GM21737 (cell line): ENCODE data around the gene NHS.
"Not testable (repeated sequence)": the region's sequence is repeated elsewhere in the genome, so short reads cannot be mapped to it uniquely, and the experiment has no call there.

Source experiments
- ATAC-seq: cut with Tn5 transposase; IDR thresholded peaks from one replicate; pipeline ENCODE4 v1.9.1; 2021; ENCODE audit warnings: mild to moderate bottlenecking, moderate library complexity; ENCODE audit not compliant: unreplicated experiment

NHS gene

GRCh38 chrX:17542123-17542522 is 167.1 kb downstream of the NHS start:
- ATAC-seq, result no peak

- ATAC-seq, result no peak
Measured at GRCh38 chrX:17544821-17545220, 169.8 kb downstream of the NHS start.

- ATAC-seq, result no peak
Measured at GRCh38 chrX:17546356-17546755, 171.4 kb downstream of the NHS start.

DNA sequence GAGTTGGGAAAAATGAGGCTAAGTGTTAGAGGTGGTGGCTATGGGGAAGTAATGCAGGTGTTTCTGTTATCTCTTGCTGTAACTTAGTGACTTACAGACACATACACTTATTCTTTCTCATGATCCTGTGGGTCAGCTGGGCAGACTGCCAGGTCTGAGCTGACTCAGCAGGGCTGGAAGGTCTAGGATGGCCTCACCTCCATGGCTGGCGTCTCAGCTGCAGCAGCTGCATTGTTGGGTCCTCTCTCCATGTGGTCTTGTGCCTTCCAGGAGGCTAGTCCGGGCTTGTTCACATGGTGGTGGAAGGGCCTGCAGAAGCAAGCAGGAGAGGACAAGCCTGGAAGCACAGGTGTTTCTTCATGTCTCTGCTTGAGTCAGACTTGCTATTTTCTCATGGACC is 172.7 kb downstream of the NHS start:
- peak; percentile 59 for ATAC-seq

DNA sequence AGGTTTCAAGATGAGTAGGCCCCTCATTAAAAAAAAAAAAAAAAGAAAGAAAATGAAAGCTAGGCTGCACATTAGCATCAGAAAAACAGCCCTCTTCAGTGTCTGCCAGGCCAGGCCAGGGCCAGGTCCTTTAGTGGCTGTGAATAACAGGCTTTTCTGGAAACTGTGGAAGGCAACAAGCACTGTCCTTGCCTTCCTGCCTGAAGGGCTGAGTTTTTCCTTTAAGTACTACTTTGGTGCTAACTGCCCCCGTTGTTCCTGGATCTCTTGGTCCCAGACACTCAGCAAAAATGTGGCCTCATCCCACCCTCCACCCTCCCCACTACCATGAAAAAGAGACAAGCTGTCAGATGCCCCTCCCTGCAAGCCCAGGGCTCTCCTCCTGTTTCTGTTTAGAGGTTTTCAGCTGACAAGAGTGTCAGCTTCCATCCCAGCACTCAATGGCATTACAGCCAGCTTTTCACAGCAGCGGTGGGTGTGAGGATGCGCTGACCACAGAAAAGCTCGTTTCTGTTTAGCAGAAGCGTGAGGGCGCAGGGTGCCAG is 174.2 kb downstream of the NHS start:
- ATAC-seq, result no peak

- no peak for ATAC-seq
Measured at GRCh38 chrX:17550011-17550410, 175.0 kb downstream of the NHS start.

- no peak for ATAC-seq
Measured at GRCh38 chrX:17552044-17552650, 177.1 kb downstream of the NHS start.

- ATAC-seq, result no peak
Measured at GRCh38 chrX:17553469-17553868, 178.5 kb downstream of the NHS start.

DNA sequence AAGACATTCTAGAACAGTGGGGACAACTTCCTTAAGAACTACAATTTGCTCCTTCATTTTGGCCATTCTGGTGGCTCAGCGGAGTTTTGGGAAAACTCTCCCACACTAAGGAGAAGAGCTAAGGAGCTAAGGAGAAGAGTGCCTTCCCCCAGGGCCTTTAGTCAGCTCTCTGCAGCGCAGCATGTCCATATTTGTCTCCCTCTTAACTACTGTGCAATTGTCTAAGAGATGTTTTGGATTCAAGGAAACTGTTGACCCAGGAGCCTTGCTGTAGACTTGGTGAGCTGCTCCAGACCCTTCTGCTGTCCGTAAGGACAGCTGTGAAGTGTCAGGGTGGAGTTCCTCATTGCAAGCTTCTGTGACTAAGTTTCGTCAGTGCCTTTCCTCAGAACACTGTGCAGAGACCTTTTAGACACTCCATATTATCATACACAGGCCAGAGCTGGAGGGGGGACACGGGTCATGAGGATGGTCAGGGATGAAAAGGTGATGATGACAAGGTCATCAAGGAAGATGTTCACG is 179.0 kb downstream of the NHS start:
- no peak for ATAC-seq

GRCh38 chrX:17554914-17555313 is 179.9 kb downstream of the NHS start:
- no peak for ATAC-seq

GRCh38 chrX:17555846-17556245 is 180.8 kb downstream of the NHS start:
- no peak for ATAC-seq

DNA sequence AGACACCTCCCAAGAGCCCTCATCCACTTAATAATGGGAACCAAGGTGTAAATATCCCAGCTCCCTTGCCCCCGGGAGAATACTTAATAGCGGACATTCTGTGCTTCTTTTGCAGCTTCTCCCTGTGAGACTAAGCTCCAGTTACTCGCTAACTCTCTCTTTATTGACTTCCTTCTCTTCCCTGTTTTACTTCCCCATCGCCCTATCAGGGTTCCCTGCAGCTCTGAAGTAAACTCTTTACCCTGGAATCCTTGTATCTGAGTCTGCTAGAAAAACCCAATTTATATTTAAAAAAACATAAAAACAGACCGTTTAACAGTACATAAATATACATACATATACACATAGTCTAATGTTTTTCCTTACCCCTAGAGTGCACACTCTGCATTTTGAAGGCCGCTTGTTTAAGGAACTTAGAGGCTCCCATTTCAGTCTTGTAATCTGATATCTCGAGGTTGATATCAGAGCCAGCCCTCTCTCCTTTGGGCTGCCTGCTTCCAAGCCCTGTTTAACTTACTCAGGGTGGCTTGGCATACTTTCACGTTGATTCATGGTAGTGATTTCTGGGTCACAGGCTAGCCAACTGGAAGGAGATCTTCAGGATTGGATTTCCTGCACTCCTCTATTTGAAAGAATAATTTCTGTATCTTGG is 184.9 kb downstream of the NHS start:
- no peak for ATAC-seq

DNA sequence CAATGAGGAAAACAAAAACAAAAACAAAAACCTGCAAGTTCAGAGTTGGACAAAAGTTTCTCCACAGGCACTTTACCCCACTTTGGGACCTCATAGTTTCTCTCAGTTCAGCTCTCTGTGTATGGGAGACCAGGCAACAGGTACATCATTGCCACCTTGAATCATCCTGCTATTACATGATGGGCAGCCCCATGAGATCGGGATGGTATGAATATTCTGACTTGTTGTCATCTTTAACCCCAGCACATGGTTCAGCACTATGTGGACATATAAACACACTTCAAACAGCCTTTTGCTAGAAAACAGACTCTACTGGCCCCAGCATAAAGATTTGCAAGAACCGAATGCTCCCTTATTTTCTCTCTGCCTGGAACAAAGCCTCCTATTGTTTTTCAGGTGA is 185.4 kb downstream of the NHS start:
- no peak for ATAC-seq

DNA sequence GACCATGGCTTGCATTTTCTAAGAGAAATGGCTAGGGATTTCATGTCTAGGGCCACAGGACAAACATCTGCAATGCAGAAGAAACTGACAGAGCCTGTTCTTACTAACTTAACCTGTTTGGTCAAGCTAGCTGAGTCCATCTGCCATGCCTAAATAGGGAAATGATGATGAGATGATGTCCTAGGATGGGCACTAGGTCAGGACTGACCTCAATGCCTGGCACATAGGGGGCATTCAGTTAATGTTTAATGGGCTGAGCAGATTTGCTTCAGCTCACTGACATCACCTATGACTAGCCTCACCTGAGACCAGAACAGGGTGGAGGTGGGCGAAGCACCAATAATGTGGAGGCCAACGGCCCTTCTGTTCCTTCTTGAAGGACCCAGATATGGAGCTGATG is 188.1 kb downstream of the NHS start:
- no peak for ATAC-seq

DNA sequence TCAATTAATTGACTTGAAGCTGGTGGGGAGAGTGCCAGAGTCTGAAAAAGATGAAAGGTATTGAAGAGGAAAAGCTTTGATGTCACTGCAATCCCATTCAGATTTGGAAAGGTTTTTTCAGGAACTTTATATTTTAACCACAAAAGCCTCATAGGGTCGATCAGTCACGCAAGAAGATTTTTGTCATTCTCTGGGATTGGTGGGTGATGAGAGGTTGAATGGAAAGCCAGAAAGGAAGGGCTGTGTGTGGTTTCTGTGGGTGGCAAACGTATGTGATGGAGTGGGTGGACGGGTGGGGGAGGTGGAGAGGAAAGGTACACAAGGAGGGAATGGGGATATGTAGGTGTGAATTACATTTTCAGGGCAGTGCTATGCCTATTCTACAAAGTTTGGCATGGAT is 188.5 kb downstream of the NHS start:
- no peak for ATAC-seq

GRCh38 chrX:17564689-17565409 is 189.8 kb downstream of the NHS start:
- ATAC-seq, result no peak

DNA sequence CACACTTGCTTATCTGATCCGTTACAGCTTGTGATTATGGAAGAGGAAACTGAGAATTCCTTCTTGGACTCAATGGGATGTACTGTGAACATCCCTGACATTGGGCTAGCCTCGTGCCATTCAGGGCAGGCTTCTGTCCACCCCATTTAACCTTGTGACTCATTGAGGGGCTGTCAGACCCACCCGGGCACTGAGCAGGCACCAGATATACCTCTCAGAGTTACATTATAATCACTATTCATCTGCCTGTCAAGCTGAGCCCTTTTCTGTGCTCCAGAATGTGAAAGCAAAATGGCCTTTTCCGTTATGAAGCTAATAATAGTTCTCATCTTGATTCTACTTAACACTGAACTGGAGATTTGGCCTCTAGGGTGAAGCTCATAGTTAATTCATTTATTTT is 191.7 kb downstream of the NHS start:
- no peak for ATAC-seq

DNA sequence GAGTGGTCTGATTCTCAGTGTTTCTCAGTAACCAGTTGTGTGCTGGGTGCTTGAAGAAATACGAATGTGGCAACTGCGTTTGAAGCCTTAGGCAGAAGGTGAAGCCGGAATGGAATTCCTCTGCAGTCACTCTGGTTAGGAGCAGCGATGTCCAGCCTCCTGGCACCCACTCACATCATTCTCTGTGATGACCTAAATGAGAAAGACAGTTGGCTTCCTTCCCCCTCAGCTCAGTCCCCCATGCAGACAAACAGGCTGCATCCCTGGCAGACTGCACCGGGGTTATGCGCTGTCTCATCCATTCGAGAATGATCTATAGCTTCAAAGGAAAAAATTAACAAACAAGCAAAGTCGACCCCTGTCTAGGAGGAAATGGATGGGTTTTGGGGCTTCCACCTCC is 192.2 kb downstream of the NHS start:
- ATAC-seq, result no peak

- no peak for ATAC-seq
Measured at GRCh38 chrX:17567821-17568220, 192.8 kb downstream of the NHS start.

- ATAC-seq, result not testable (repeated sequence)
Measured at GRCh38 chrX:17568804-17569203, 193.8 kb downstream of the NHS start.

DNA sequence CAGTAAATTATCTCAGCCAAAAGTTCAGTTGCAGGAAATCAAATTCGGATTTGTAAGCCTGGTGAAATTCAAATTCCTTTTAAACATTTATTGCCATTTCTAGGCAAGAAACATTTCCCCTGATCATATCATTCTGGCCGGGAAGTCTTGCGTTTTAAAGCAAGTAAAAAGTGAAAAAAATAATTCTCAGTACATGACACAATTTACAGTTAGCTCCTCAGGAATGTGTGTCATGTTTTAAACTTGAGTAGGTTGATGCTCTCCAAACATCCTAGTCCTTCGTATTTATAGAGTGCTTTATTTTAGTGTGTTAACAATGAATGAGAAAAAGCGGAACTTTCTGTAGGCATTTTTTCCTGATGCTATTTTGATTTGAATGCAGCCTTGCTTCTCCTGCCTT is 204.0 kb downstream of the NHS start:
- no peak for ATAC-seq
